Stimulated activated CD4-positive, alpha-beta T cell treated with anti-CD3 and anti-CD28 coated beads, Interleukin-15, amount 100 ng/mL, for 1 hour (primary cell): Measurements from ENCODE around the gene ZSCAN5B.
"Not testable (repeated sequence)": the region's sequence is repeated elsewhere in the genome, so short reads cannot be mapped to it uniquely, and the experiment has no call there.

Experiments
- DNase-seq, 2 donors: peaks; one replicate each; pipeline ENCODE4 v3.0.0-alpha.2; 2020; ENCODE audit warnings: low read depth in 1 of 2, low spot score in 1 of 2

Gene ZSCAN5B

DNA sequence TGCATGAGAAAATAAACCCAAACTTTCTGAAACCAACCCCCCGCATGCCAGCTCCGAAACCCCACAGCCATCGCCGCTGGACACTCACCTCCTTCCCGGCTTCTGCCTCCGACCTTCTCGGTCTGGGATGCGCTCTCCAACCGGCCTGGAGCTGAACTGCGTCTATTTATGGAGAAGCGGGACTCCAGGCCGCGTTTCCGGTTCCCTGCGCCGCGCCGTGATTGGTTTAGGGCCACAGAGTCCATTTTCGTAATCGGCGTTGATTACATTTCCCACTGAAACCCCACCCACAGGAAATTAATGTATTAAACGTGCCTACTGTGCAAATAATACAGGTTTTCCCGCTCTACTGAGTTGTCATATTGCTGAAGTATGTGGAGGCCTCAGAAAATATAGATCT, at the start of gene ZSCAN5B:
ZSCAN5B (minus strand) TSS at position 138 of the 400 bp plus-strand sequence. CDS start 4,731 bp downstream, outside the sequence.
- not testable (repeated sequence) for DNase-seq

GRCh38 chr19:56245764-56246163, 48.2 kb upstream of the ZSCAN5B start:
- DNase-seq: not testable (repeated sequence)

GRCh38 chr19:56245121-56245740, 47.6 kb upstream of the ZSCAN5B start:
- no peak for DNase-seq

GRCh38 chr19:56223481-56223880, 25.9 kb upstream of the ZSCAN5B start:
- no peak for DNase-seq

DNA sequence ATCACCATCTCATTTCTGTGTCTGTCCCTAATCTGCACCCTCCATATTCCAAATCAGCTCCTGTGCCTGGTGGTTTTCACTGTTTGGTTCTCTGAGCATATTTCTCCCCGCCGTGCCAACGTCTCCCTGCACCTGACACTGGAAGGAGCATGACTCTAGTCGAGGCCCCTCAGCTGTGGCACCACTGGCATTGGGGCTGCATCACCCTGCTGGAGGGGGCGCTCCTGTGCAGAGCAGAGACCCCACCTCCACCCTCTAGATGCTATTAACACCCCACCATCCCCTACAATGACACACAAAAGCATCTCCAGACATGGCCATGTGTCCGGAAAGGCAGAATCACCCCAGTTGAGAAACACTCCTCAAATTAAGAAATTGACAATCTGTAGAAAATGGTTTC, 25.3 kb upstream of the ZSCAN5B start:
- DNase-seq: no peak

GRCh38 chr19:56221851-56222250, 24.3 kb upstream of the ZSCAN5B start:
- no peak for DNase-seq

DNA sequence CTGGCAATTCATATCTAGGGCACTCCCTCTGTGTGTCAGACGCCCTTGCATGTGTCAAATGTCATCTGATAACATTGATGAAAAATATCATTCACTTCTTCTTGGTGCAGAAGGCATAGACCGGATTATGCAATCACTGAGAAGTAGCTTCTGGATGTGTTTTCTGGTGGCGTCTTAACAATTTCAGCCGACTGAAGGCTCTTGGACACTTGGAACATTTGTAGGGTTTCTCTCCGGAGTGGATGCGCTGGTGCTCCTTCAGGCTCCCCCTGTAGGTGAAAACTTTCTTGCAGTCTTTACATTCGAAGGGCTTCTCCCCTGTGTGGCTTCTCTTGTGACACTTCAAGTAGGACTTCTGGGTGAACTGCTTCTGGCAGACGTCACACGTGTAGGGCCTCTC, 23.9 kb upstream of the ZSCAN5B start:
- not testable (repeated sequence) for DNase-seq

DNA sequence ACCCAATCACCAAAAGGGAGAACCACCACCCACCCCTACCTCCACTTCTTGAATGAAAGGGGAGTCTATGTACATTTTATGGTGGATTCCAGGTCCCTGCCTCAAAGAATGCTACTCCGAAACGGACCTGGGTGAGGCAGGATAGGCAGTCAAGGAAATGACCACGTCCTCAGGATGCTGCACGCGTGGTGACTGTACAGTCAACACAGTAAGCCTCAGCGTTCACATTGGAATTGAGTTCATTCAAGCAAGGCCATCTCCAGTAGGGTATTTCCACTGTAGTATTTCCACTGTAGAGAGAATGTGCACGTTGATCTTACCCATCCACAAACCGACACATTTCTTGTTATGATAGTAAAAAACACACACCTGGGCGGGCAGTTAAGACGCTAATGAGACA, 21.4 kb upstream of the ZSCAN5B start:
- DNase-seq: no peak

GRCh38 chr19:56217039-56217949, 19.7 kb upstream of the ZSCAN5B start:
- no peak for DNase-seq

- no peak for DNase-seq
Observed at GRCh38 chr19:56211718-56212117, 14.1 kb upstream of the ZSCAN5B start.

GRCh38 chr19:56210036-56210435, 12.5 kb upstream of the ZSCAN5B start:
- not testable (repeated sequence) for DNase-seq

- no peak for DNase-seq
Observed at GRCh38 chr19:56209091-56209490, 11.5 kb upstream of the ZSCAN5B start.

GRCh38 chr19:56207581-56207980, 10.0 kb upstream of the ZSCAN5B start:
- DNase-seq: not testable (repeated sequence)

- DNase-seq: no peak
Observed at GRCh38 chr19:56201973-56202372, 4.4 kb upstream of the ZSCAN5B start, which contains the start of gene ZSCAN5C. Gene ZSCAN5C, plus strand, starts transcription at chr19:56202273. Its CDS starts 3,641 bp downstream, at chr19:56205914.

DNA sequence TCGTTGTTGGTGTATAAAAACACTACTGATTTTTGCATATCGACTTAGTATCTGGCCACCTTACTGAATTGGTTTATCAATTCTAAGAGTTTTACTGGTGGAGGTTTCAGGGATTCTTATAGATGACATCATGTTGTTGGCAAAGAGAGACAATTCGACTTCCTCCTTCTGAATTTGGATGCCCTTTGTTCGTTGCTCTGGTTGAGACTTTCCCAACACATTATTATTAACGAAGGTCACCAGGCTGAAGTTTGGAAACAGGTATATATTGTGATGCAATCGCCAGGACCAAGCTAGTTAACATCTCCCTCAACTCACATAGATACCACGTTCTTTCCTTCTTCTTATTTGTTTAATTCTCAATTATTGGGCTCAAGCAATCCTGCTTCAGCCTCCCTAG, 2.1 kb upstream of the ZSCAN5B start:
- no peak for DNase-seq

DNA sequence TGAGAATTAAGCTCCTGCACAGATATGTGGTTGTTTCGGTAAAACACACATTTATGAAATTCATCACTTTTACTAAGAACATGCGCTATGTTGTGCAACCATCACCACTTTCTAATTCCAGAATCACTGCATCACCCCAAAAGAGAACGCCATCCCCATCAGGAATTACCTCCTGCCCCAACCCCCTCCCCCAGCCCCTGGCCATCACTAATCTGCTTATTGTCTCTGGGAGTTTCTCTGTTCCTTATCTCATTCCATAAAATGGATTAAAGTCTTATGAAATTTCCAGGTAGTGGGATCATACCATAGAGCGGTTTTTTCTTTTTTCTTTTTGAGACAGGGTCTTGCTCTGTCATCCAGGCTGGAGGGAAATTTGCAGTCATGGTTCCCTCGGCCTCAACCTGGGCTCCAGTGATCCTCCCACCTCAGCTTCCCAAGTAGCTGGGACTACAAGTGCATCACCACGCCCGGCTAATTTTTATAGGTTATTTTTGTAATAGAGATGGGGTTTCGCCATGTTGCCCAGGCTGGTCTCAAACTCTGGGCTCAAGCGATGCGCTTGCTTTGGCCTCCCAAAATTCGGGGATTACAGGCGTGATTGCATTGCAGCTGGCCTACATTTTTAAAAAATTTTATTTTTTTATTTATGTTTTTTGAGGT, 3.5 kb downstream of the ZSCAN5B start:
- no peak for DNase-seq

- no peak for DNase-seq
Observed at GRCh38 chr19:56191711-56192110, 5.9 kb downstream of the ZSCAN5B start.

GRCh38 chr19:56191115-56191514, 6.5 kb downstream of the ZSCAN5B start:
- DNase-seq: no peak

DNA sequence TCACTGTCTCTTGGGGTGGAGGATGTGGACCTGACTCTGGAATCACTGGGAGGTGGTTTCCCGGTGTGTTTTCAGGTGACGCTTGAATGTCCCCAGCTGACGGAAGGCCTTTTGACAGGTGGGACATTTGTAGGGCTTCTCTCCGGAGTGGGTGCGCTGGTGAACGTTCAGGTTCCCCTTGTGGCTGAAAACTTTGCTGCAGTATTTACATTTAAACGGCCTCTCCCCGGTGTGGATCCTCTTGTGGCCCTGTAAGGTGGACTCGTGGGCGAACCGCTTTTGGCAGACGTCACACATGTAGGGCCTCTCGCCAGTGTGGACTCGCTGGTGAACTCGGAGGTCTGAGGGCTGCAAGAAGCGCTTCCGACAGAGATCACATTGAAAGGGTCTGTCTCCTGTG, 7.8 kb downstream of the ZSCAN5B start:
- no peak for DNase-seq

DNA sequence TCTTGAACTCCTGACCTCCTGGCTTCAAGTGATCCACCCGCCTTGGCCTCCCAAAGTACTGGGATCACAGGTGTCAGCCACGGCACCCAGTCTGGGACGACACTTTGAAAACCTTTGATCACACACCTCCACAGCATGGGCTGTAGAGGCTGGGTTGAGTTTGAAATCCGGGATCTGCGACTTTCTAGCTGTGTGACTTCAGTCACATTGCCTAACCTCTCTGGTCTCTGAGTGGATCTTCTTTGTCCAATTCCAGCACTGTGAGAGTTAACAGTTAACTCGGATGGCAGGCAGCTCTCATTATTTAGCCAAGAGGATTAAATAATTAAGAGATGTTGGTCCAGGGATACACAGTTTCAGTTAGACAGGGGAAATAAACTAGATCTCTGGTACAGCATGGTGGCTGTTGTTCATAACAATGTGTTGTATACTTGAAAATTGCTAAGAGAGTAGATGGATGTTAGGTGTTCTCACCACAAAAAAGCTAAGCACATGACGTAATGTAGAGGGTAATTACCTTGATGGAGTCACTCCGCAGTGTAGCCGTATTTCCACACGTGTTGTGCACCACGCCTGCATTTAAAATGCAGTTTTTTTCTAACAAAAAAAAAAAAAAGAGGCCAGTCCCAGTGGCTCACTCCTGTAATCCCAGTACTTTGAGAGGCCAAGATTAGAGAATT, 19.9 kb downstream of the ZSCAN5B start:
- no peak for DNase-seq

DNA sequence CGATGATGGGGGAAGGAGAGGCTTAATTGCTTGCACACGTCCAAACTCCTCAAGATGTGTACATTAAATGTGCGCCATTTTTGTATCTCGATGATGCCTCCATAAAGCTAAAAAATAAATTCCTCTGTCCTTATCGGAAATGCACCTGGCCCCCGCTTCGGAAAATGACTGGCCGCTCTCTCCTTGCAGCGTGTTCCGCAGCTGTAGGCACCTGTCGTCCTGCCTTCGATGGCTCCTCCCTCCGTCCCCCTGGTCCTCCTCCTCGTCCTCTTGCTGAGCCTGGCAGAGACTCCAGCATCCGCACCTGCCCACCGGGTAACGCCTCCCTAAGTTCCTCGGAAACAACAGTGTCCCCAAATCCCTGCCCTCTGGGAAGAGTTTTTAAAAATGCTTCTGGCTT, 20.7 kb downstream of the ZSCAN5B start:
- DNase-seq: no peak
